Measurements from ENCODE around the gene SNRNP40. TPM values are rescaled to one million over a fixed set of nuclear protein-coding genes. Genes with fewer than 3 reads are reported as not detected.
A peak's percentile ranks its signal among the peaks of the same experiment; 100 is the strongest.

SNRNP40 gene
- polyA plus RNA-seq, 1 donor: 45.9 TPM

- Histone ChIP-seq H3K9me3 (ENCODE audit: control insufficient read depth, low read depth, low read length) (no peaks in the 10 kb centered on the region), H3K4me3 (ENCODE audit: low read length) (no peak overlapping the region), H3K27me3 (ENCODE audit: control insufficient read depth, insufficient read depth, low read length) (peaks cover 29% of the 10 kb centered on the region), H3K36me3 (ENCODE audit: control insufficient read depth, insufficient read depth, low read length) (no peaks in the 10 kb centered on the region), H3K4me1 (ENCODE audit: control insufficient read depth, insufficient read depth, low read length) (peaks cover 2% of the 10 kb centered on the region), H3K27ac (ENCODE audit: low read length) (no peak overlapping the region)
- whole genome bisulfite sequencing (ENCODE audit: insufficient coverage, low lambda C conversion rate): 100% methylated on average over 2 of the region's 4 CpGs
- no peak for DNase-seq
Observed at GRCh38 chr1:31234870-31235269, 61.7 kb downstream of the SNRNP40 start.

- H3K4me1 ChIP-seq (ENCODE audit: control insufficient read depth, insufficient read depth, low read length): peaks cover 2% of the 10 kb centered on the region
- peaks cover 28% of the 10 kb centered on the region for H3K27me3 ChIP-seq (ENCODE audit: control insufficient read depth, insufficient read depth, low read length)
- H3K9me3 ChIP-seq (ENCODE audit: control insufficient read depth, low read depth, low read length): no peaks in the 10 kb centered on the region
- no peak overlapping the region for H3K27ac ChIP-seq (ENCODE audit: low read length)
- no peak overlapping the region for H3K4me3 ChIP-seq (ENCODE audit: low read length)
- no CpG with 5 or more reads among the region's 12 CpGs for WGBS (ENCODE audit: insufficient coverage, low lambda C conversion rate)
- DNase-seq: no peak
- no peaks in the 10 kb centered on the region for H3K36me3 ChIP-seq (ENCODE audit: control insufficient read depth, insufficient read depth, low read length)
Observed at GRCh38 chr1:31234123-31234708, 62.4 kb downstream of the SNRNP40 start.

DNA sequence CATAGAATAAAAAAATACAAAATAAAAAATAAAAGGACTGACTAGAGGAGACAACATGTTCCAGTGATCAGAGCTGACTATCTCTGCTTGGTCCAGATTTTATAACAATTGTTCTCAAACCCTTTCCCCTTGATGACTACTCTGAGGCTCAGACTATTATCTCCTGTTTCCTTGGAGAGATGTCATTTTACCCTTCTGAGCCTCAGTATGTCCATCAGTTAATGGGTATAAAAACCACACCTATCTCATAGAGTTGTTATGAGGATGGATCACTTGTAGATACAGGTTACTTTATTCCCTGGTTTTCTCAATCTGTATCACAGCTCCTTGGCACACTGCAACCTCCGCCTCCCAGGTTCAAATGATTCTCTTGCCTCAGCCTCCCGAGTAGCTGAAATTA lies 63.9 kb downstream of the SNRNP40 start:
- no peak for DNase-seq
- H3K27ac ChIP-seq (ENCODE audit: low read length): no peak overlapping the region
- H3K36me3 ChIP-seq (ENCODE audit: control insufficient read depth, insufficient read depth, low read length): no peaks in the 10 kb centered on the region
- 92% methylated on average over 2 of the region's 2 CpGs for WGBS (ENCODE audit: insufficient coverage, low lambda C conversion rate)
- H3K4me3 ChIP-seq (ENCODE audit: low read length): no peak overlapping the region
- H3K9me3 ChIP-seq (ENCODE audit: control insufficient read depth, low read depth, low read length): no peaks in the 10 kb centered on the region
- H3K4me1 ChIP-seq (ENCODE audit: control insufficient read depth, insufficient read depth, low read length): no peaks in the 10 kb centered on the region
- peaks cover 14% of the 10 kb centered on the region for H3K27me3 ChIP-seq (ENCODE audit: control insufficient read depth, insufficient read depth, low read length)

- no peak overlapping the region for H3K27ac ChIP-seq (ENCODE audit: low read length)
- no peaks in the 10 kb centered on the region for H3K36me3 ChIP-seq (ENCODE audit: control insufficient read depth, insufficient read depth, low read length)
- H3K9me3 ChIP-seq (ENCODE audit: control insufficient read depth, low read depth, low read length): no peaks in the 10 kb centered on the region
- no CpG with 5 or more reads among the region's 5 CpGs for WGBS (ENCODE audit: insufficient coverage, low lambda C conversion rate)
- H3K4me1 ChIP-seq (ENCODE audit: control insufficient read depth, insufficient read depth, low read length): no peaks in the 10 kb centered on the region
- no peak for DNase-seq
- H3K27me3 ChIP-seq (ENCODE audit: control insufficient read depth, insufficient read depth, low read length): peaks cover 7% of the 10 kb centered on the region
- H3K4me3 ChIP-seq (ENCODE audit: low read length): no peak overlapping the region
Observed at GRCh38 chr1:31231802-31232201, 64.8 kb downstream of the SNRNP40 start.

GRCh38 chr1:31230378-31230777 lies 66.2 kb downstream of the SNRNP40 start:
- WGBS (ENCODE audit: insufficient coverage, low lambda C conversion rate): no CpG with 5 or more reads among the region's 3 CpGs
- Histone ChIP-seq H3K27me3 (ENCODE audit: control insufficient read depth, insufficient read depth, low read length) (no peaks in the 10 kb centered on the region), H3K4me3 (ENCODE audit: low read length) (no peak overlapping the region), H3K27ac (ENCODE audit: low read length) (no peak overlapping the region), H3K36me3 (ENCODE audit: control insufficient read depth, insufficient read depth, low read length) (no peaks in the 10 kb centered on the region), H3K4me1 (ENCODE audit: control insufficient read depth, insufficient read depth, low read length) (no peaks in the 10 kb centered on the region), H3K9me3 (ENCODE audit: control insufficient read depth, low read depth, low read length) (no peaks in the 10 kb centered on the region)
- DNase-seq: no peak

DNA sequence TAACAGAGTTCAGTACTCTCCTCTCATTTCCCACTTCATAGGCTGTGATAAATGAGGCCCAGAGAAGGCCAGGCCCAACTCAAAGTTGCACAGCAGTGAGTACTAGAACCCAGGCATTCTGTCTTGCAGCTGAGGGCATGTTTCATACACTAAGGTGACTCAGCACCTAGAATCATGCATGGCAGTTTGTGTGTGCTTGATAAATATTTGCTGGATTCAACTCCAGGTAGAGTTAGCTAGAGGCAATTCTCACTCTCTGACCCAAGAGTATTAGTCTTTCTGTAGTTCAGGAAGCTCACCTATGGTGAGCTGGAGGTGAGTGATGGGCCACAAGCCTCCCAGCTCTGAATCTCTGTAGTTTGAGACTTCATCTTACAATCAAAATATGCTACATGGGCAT lies 67.6 kb downstream of the SNRNP40 start:
- no peaks in the 10 kb centered on the region for H3K36me3 ChIP-seq (ENCODE audit: control insufficient read depth, insufficient read depth, low read length)
- no peak for DNase-seq
- H3K4me3 ChIP-seq (ENCODE audit: low read length): no peak overlapping the region
- no peaks in the 10 kb centered on the region for H3K9me3 ChIP-seq (ENCODE audit: control insufficient read depth, low read depth, low read length)
- H3K4me1 ChIP-seq (ENCODE audit: control insufficient read depth, insufficient read depth, low read length): peaks cover 7% of the 10 kb centered on the region
- H3K27ac ChIP-seq (ENCODE audit: low read length): no peak overlapping the region
- no peaks in the 10 kb centered on the region for H3K27me3 ChIP-seq (ENCODE audit: control insufficient read depth, insufficient read depth, low read length)

DNA sequence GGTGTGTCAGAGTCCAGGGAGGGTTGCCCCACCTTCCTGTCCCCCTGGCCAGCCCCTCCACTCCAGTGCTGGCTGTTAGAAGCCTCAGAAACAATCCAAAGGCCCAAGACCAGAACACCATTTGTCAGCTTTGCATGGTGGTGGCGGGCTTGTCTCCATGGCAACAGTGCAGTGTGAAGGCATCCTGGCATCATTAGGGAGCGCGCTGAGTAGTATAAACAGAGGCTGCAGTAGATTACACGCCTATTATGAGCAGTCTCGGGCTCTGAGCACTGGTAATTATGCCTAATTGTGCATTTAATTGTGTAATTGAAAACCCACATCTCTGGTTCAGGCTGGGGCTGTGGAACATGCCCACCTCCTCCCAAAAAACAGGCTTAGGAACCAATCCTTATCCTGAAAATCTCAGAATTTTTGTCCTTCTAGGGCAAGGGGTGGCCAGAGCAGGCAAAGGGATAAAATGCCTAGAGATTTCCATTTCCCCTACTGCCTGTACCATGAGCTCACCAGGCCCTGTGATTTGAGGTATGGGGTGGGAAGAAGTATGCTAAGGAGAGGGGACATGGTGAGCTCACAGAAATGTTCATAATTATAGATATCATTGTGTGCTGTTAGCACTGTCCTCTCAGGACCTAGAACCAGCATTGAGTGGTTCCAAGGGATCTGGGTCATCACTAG lies 68.6 kb downstream of the SNRNP40 start:
- H3K27me3 ChIP-seq (ENCODE audit: control insufficient read depth, insufficient read depth, low read length): no peaks in the 10 kb centered on the region
- H3K9me3 ChIP-seq (ENCODE audit: control insufficient read depth, low read depth, low read length): no peaks in the 10 kb centered on the region
- no peak overlapping the region for H3K27ac ChIP-seq (ENCODE audit: low read length)
- WGBS (ENCODE audit: insufficient coverage, low lambda C conversion rate): no CpG with 5 or more reads among the region's 5 CpGs
- peaks cover 7% of the 10 kb centered on the region for H3K4me1 ChIP-seq (ENCODE audit: control insufficient read depth, insufficient read depth, low read length)
- H3K36me3 ChIP-seq (ENCODE audit: control insufficient read depth, insufficient read depth, low read length): no peaks in the 10 kb centered on the region
- no peak for DNase-seq
- no peak overlapping the region for H3K4me3 ChIP-seq (ENCODE audit: low read length)

DNA sequence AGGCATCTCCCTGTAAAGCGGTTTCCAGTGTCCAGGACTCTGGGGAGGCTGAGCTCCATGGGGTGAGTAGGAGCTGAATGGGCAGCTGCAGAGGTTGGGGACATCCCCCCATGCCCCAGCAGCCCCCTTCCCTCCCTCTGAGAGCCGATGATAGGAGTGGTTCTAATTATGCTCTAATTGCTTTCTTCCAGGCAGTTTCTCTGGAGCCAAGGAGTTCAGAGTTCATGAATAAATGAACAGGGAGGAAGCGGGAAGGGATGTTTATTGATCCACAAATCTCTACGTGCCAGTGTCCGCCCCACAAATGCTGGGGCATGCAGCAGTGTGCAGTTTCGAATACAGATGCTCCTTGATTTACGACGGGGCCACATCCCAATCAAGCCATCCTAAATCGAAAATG lies 72.5 kb downstream of the SNRNP40 start:
- Histone ChIP-seq H3K27me3 (ENCODE audit: control insufficient read depth, insufficient read depth, low read length) (no peaks in the 10 kb centered on the region), H3K27ac (ENCODE audit: low read length) (no peak overlapping the region), H3K4me1 (ENCODE audit: control insufficient read depth, insufficient read depth, low read length) (peaks cover 7% of the 10 kb centered on the region), H3K36me3 (ENCODE audit: control insufficient read depth, insufficient read depth, low read length) (no peaks in the 10 kb centered on the region), H3K4me3 (ENCODE audit: low read length) (no peak overlapping the region), H3K9me3 (ENCODE audit: control insufficient read depth, low read depth, low read length) (no peaks in the 10 kb centered on the region)
- no CpG with 5 or more reads among the region's 9 CpGs for WGBS (ENCODE audit: insufficient coverage, low lambda C conversion rate)
- peak in 1 of 2 donors; percentile 65 for DNase-seq

DNA sequence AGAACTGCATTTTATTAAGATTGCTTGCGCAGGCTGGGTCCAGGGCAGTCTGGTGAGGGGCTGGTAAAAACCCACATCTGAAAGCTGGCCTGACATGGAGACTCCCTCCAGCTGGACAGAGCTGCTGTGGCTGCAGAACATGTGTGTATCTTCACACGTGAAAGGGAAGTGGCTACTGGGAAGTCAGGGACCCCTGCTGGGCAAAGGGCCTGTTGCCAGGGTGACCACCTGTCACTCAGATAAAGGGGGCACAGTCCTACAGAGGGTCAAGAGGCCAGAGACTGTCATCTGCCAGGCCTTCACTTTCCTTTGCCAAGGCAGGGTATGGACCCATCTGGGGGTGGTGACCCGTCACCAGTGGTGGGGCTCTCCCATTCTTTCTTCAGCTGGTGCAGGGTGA lies 74.4 kb downstream of the SNRNP40 start:
- DNase-seq: no peak
- Histone ChIP-seq H3K9me3 (ENCODE audit: control insufficient read depth, low read depth, low read length) (no peaks in the 10 kb centered on the region), H3K36me3 (ENCODE audit: control insufficient read depth, insufficient read depth, low read length) (no peaks in the 10 kb centered on the region), H3K27me3 (ENCODE audit: control insufficient read depth, insufficient read depth, low read length) (no peaks in the 10 kb centered on the region), H3K4me3 (ENCODE audit: low read length) (no peak overlapping the region), H3K27ac (ENCODE audit: low read length) (no peak overlapping the region), H3K4me1 (ENCODE audit: control insufficient read depth, insufficient read depth, low read length) (peaks cover 7% of the 10 kb centered on the region)
- no CpG with 5 or more reads among the region's 3 CpGs for WGBS (ENCODE audit: insufficient coverage, low lambda C conversion rate)

- peaks cover 7% of the 10 kb centered on the region for H3K4me1 ChIP-seq (ENCODE audit: control insufficient read depth, insufficient read depth, low read length)
- no peak overlapping the region for H3K27ac ChIP-seq (ENCODE audit: low read length)
- H3K4me3 ChIP-seq (ENCODE audit: low read length): no peak overlapping the region
- H3K9me3 ChIP-seq (ENCODE audit: control insufficient read depth, low read depth, low read length): no peaks in the 10 kb centered on the region
- WGBS (ENCODE audit: insufficient coverage, low lambda C conversion rate): 60% methylated on average over 1 of the region's 6 CpGs
- DNase-seq: no peak
- H3K36me3 ChIP-seq (ENCODE audit: control insufficient read depth, insufficient read depth, low read length): no peaks in the 10 kb centered on the region
- H3K27me3 ChIP-seq (ENCODE audit: control insufficient read depth, insufficient read depth, low read length): no peaks in the 10 kb centered on the region
Observed at GRCh38 chr1:31221072-31221471, 75.5 kb downstream of the SNRNP40 start.

- Histone ChIP-seq H3K27ac (ENCODE audit: low read length) (no peak overlapping the region), H3K4me1 (ENCODE audit: control insufficient read depth, insufficient read depth, low read length) (peaks cover 9% of the 10 kb centered on the region), H3K27me3 (ENCODE audit: control insufficient read depth, insufficient read depth, low read length) (no peaks in the 10 kb centered on the region), H3K4me3 (ENCODE audit: low read length) (no peak overlapping the region), H3K9me3 (ENCODE audit: control insufficient read depth, low read depth, low read length) (no peaks in the 10 kb centered on the region), H3K36me3 (ENCODE audit: control insufficient read depth, insufficient read depth, low read length) (no peaks in the 10 kb centered on the region)
- no CpG with 5 or more reads among the region's 6 CpGs for WGBS (ENCODE audit: insufficient coverage, low lambda C conversion rate)
- no peak for DNase-seq
Observed at GRCh38 chr1:31219489-31219888, 77.1 kb downstream of the SNRNP40 start.
